ENCODE measurements around the gene FRMD4B.

DNA sequence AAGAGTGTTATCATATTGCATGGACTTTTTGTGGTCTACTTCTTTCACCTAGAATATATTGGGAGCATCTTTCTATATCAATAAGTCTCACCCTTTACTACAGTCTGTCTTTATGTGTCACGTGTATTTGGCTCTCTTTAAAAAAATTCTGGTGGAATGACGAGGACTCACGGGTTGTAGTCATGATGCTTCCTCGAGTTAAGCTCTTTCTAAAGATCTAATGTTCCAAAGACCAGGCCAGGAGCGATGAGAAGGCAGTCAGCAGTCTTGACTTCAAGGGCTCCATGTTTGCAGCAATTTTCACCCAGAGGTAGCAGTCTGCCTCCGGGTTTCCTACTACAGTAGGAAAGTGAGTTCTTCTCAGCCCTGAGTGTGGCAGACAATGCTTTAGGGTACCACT is 88.9 kb downstream of the FRMD4B start:
- TF ChIP-seq RFX5 (IDR thresholded peaks at IDR 0.05) (no peak), KDM1A (IDR thresholded peaks at IDR 0.05; ENCODE audit: low read depth) (no peak)

Data from A549 (cell line).